SK-N-SH (cell line): Measurements from ENCODE around the gene ARHGAP26. TPM values are rescaled to one million over a fixed set of nuclear protein-coding genes. Genes with fewer than 3 reads are reported as not detected.

Experiments
- CTCF ChIA-PET: fragments of 300-600, 350-600 bp; formaldehyde crosslinking; extraction: SDS; loops from one replicate; lab custom pipeline; 2021; lab: Yijun Ruan, JAX
- POLR2A ChIA-PET: fragments of 350-600 bp; sonication (Branson Sonifier 250); formaldehyde crosslinking; extraction: SDS; loops from one replicate; lab custom pipeline; 2020; ENCODE audit warnings: antibody characterized with exemption, inconsistent platforms; lab: Yijun Ruan, JAX
- DNase-seq: peaks from one replicate; pipeline ENCODE4 v3.0.0; 2012
- H2AFZ ChIP-seq: fragments of 200-600 bp; sonication (generic); 2 replicates; pipeline ENCODE4 v1.8.1; 2016; ENCODE audit warnings: antibody characterized with exemption, mild to moderate bottlenecking, low read depth
- H3F3A ChIP-seq: fragments of 200-600 bp; sonication (generic); replicated peaks from 2 replicates; pipeline ENCODE3; 2016; ENCODE audit warnings: antibody characterized with exemption, mild to moderate bottlenecking; ENCODE audit not compliant: insufficient read depth
- H3K27ac ChIP-seq, 2 experiments: fragments of 200-500 bp in 1 of 2; fragments of 200-600 bp in 1 of 2; sonication (Bioruptor generic) in 1 of 2; sonication (generic), shearing (Covaris generic) in 1 of 2; 2 replicates each; pipeline versions ENCODE4 v1.5.1 to v1.6.1; 2014 to 2016; ENCODE audit warnings: low read depth in 2 of 2, inconsistent platforms in 1 of 2, low read length in 1 of 2, mild to moderate bottlenecking in 1 of 2, mixed read lengths in 1 of 2
- H3K27me3 ChIP-seq: fragments of 200-600 bp; sonication (generic), shearing (Covaris generic); 2 replicates; pipeline ENCODE4 v1.6.1; 2016; ENCODE audit warnings: mixed run types; ENCODE audit not compliant: insufficient read depth
- H3K36me3 ChIP-seq, 2 experiments: fragments of 200-500 bp in 1 of 2; fragments of 200-600 bp in 1 of 2; sonication (Bioruptor generic) in 1 of 2; sonication (generic) in 1 of 2; replicated peaks in 1 of 2; 2 replicates each; pipeline versions ENCODE3 to v1.5.1; 2014 to 2016; ENCODE audit warnings: low read length in 1 of 2, mild to moderate bottlenecking in 1 of 2; ENCODE audit not compliant: insufficient read depth in 2 of 2, control insufficient read depth in 1 of 2
- H3K4me1 ChIP-seq, 2 experiments: fragments of 200-500 bp in 1 of 2; fragments of 200-600 bp in 1 of 2; sonication (Bioruptor generic) in 1 of 2; sonication (generic), shearing (Covaris generic) in 1 of 2; 2 replicates each; pipeline versions ENCODE4 v1.5.1 to v1.6.1; 2014 to 2016; ENCODE audit warnings: low read depth in 1 of 2, low read length in 1 of 2, mixed run types in 1 of 2; ENCODE audit not compliant: insufficient read depth in 2 of 2, control insufficient read depth in 1 of 2
- H3K4me2 ChIP-seq: fragments of 200-600 bp; sonication (generic), shearing (Covaris generic); 2 replicates; pipeline ENCODE4 v1.6.1; 2017; ENCODE audit warnings: mixed run types
- H3K4me3 ChIP-seq, 2 experiments: fragments of 200-500 bp in 1 of 2; fragments of 200-600 bp in 1 of 2; sonication (Bioruptor generic) in 1 of 2; sonication (generic), shearing (Covaris generic) in 1 of 2; 2 replicates each; pipeline versions ENCODE4 v1.5.1 to v1.8.1; 2014 to 2016; ENCODE audit warnings: low read depth in 2 of 2, inconsistent platforms in 1 of 2, low read length in 1 of 2, mild to moderate bottlenecking in 1 of 2, mixed read lengths in 1 of 2, moderate library complexity in 1 of 2
- H3K79me2 ChIP-seq: fragments of 200-600 bp; sonication (generic); 2 replicates; pipeline ENCODE4 v1.8.1; 2017; ENCODE audit warnings: mild to moderate bottlenecking; ENCODE audit not compliant: insufficient read depth
- H3K9ac ChIP-seq: fragments of 200-600 bp; sonication (generic); 2 replicates; pipeline ENCODE4 v1.6.1; 2017; ENCODE audit warnings: mixed run types
- H3K9me2 ChIP-seq: fragments of 200-600 bp; sonication (generic); 2 replicates; pipeline ENCODE4 v1.6.1; 2017; ENCODE audit warnings: mixed run types
- H3K9me3 ChIP-seq: fragments of 200-600 bp; sonication (generic); 2 replicates; pipeline ENCODE4 v1.6.1; 2017; ENCODE audit warnings: mixed run types, mild to moderate bottlenecking, moderate library complexity
- H4K20me1 ChIP-seq: fragments of 200-600 bp; sonication (generic); 2 replicates; pipeline ENCODE4 v1.6.1; 2017; ENCODE audit warnings: mild to moderate bottlenecking, mixed run types; ENCODE audit not compliant: insufficient read depth
- CHD2 ChIP-seq: fragments of 150-350 bp; IDR thresholded peaks from 2 replicates; pipeline ENCODE4 v1.6.1; 2018; ENCODE audit warnings: low read length; ENCODE audit not compliant: partially characterized antibody
- CTCF ChIP-seq: fragments of 200-600 bp; sonication (generic); IDR thresholded peaks from 2 replicates; pipeline ENCODE4 v1.6.1; 2017; ENCODE audit warnings: antibody characterized with exemption, mild to moderate bottlenecking, moderate library complexity
- EP300 ChIP-seq, 2 experiments: IDR thresholded peaks; 2 replicates each; pipeline versions ENCODE4 v1.4.0 to v1.6.1; 2012; ENCODE audit warnings: borderline replicate concordance in 1 of 2, low read depth in 1 of 2, low read length in 1 of 2
- EZH2phosphoT487 ChIP-seq: fragments of 200-600 bp; sonication (generic); IDR thresholded peaks from 2 replicates; pipeline ENCODE4 v1.6.1; 2017; ENCODE audit warnings: low read depth, mixed run types, mild to moderate bottlenecking, antibody characterized with exemption, moderate library complexity, borderline replicate concordance
- GABPA ChIP-seq: IDR thresholded peaks from 2 replicates; pipeline ENCODE4 v1.4.0; 2012; ENCODE audit warnings: low read depth, mild to moderate bottlenecking
- IRF3 ChIP-seq: fragments of 150-350 bp; IDR thresholded peaks from 2 replicates; pipeline ENCODE4 v1.6.1; 2016; ENCODE audit warnings: mild to moderate bottlenecking, low read depth, low read length
- JUND ChIP-seq: IDR thresholded peaks from 2 replicates; pipeline ENCODE4 v1.4.0; 2012
- MEF2A ChIP-seq: IDR thresholded peaks from 2 replicates; pipeline ENCODE4 v1.4.0; 2012; ENCODE audit warnings: low read depth, borderline replicate concordance
- MXI1 ChIP-seq: IDR thresholded peaks from 2 replicates; pipeline ENCODE4 v1.6.1; 2012; ENCODE audit warnings: mild to moderate bottlenecking, low read depth, low read length, improper control_type of control experiment
- NFIC ChIP-seq: IDR thresholded peaks from 2 replicates; pipeline ENCODE4 v1.4.0; 2012; ENCODE audit warnings: borderline replicate concordance
- POLR2AphosphoS5 ChIP-seq: IDR thresholded peaks from 2 replicates; pipeline ENCODE4 v1.6.1; 2012; ENCODE audit warnings: low read depth, low read length
- RFX5 ChIP-seq: IDR thresholded peaks from 2 replicates; pipeline ENCODE4 v1.6.1; 2012; ENCODE audit warnings: mild to moderate bottlenecking, improper control_type of control experiment, low read length
- SMC3 ChIP-seq: IDR thresholded peaks from 2 replicates; pipeline ENCODE4 v1.6.1; 2012; ENCODE audit warnings: low read depth, low read length, improper control_type of control experiment
- TAF1 ChIP-seq: IDR thresholded peaks from 2 replicates; pipeline ENCODE4 v1.6.1; 2012; ENCODE audit warnings: low read depth, mild to moderate bottlenecking, low read length, moderate library complexity, borderline replicate concordance
- TEAD4 ChIP-seq: IDR thresholded peaks from 2 replicates; pipeline ENCODE4 v1.4.0; 2012; ENCODE audit warnings: mild to moderate bottlenecking, borderline replicate concordance; ENCODE audit not compliant: insufficient read depth
- USF2 ChIP-seq: fragments of 150-350 bp; IDR thresholded peaks from 2 replicates; pipeline ENCODE4 v1.6.1; 2017; ENCODE audit warnings: antibody characterized with exemption, low read length, low read depth, borderline replicate concordance
- ZBTB33 ChIP-seq: IDR thresholded peaks from 2 replicates; pipeline ENCODE4 v1.4.0; 2012; ENCODE audit warnings: low read depth, borderline replicate concordance
- WGBS: methylation state at CpG from one replicate; pipeline ENCODE4 v1.1.6; 2017; ENCODE audit warnings: low lambda C conversion rate; 5-methylcytosine and 5-hydroxymethylcytosine counted together
- polyA plus RNA-seq, 3 experiments: library from polyadenylated mRNA; depleted of rRNA; stranded (reverse); fragments of >200 nt; gene quantifications; 2 replicates each; pipeline ENCODE4 v1.2.3, GENCODE V29; 2012

The ARHGAP26 gene
- polyA plus RNA-seq, 1 of the 3 experiments (the other 2 are of a cell fraction), result 6.1 TPM

- Histone ChIP-seq H3K4me3 (no peak overlapping the region), H2AFZ (no peak overlapping the region), H3K36me3 (no peaks in the 10 kb centered on the region), H3K27me3 (no peaks in the 10 kb centered on the region), H3K9me3 (no peaks in the 10 kb centered on the region), H3K79me2 (no peaks in the 10 kb centered on the region), H3K9me2 (no peaks in the 10 kb centered on the region), H3K4me2 (no peak overlapping the region), H3K9ac (no peak overlapping the region), H3K27ac (peak overlapping the region in 1 of 2 experiments; percentile 98; a peak in 2 of 4 replicates), H3K4me1 (peaks cover 7 to 27% of the 10 kb centered on the region in 2 experiments), H3F3A (peaks cover 28% of the 10 kb centered on the region), H4K20me1 (peaks cover 3% of the 10 kb centered on the region; the same call in 1 of the 2 replicates)
- ChIA-PET CTCF (interaction anchor here (0.6 to 14.5 kb wide), 4 partner anchors 12 to 233 kb away, joined by 3 to 1285 read pairs (median 262); no protein-coding TSS in a partner anchor), POLR2A (no interaction called here)
- TF ChIP-seq NFIC (no peak), TEAD4 (no peak), RFX5 (no peak)
- 92% methylated on average over 9 of the region's 9 CpGs for WGBS
- no peak for DNase-seq
Measured at GRCh38 chr5:142724821-142725220, 45.4 kb upstream of the ARHGAP26 start.

DNA sequence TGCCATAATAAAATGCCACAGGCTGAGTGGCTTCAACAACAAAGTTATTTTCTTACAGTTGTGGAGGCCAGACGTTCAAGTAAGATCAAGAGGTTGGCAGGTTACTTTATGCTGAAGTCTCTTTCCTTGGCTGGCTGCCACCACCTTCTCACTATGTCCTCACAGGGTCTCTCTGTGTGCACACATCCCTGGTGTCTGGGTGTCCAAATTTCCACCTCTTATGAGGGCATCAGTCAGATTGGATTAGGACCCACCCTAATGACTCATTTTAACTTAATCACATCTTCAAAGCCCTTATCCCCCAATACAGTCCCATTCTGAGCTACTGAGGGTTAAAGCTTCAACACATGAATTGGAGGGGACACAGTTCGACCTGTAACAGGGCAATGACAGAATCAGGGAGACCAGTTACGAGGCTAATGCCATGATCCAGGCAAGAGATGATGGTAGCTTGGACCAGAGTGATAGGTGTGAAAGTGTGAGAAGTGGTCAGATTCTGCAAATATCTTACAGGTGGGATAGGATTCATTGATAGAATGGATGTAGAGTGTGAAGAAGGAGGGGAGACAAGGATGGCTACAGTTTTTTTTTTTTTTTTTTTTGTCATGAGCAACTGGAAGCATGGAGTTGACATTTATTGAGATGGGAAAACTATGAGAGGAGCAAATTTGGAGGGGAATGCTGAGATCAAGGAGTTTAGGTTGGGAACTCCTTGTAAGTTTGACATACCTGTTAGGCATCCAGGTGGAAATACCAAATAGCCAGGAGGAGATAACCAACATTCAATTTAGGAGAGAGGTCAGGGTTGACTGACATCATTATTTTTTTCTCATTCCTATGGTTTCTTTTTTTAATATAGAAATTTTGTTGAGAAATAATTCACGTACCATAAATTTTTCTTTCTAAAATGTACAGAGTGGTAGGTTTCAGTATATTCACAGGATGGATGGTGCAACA, 44.7 kb upstream of the ARHGAP26 start:
- POLR2A ChIA-PET, result no interaction called here
- no peak for TF ChIP-seq EZH2phosphoT487
- no peak for TF ChIP-seq CTCF
- TF ChIP-seq USF2, result no peak
- no peak for TF ChIP-seq MXI1
- no peak for TF ChIP-seq POLR2AphosphoS5
- no peak for TF ChIP-seq IRF3
- no peak for TF ChIP-seq SMC3
- TF ChIP-seq JUND, result no peak
- TF ChIP-seq GABPA, result no peak
- TF ChIP-seq MEF2A, result no peak
- no peak for TF ChIP-seq EP300 (IDR thresholded peaks at IDR 0.05; ENCODE audit: borderline replicate concordance in 1 of 2, low read depth in 1 of 2, low read length in 1 of 2)
- TF ChIP-seq CHD2, result no peak
- no peak for TF ChIP-seq ZBTB33
- TF ChIP-seq TAF1, result no peak
- TF ChIP-seq, all 33 proteins: peak for 0
- H2AFZ ChIP-seq, result no peak overlapping the region
- no peaks in the 10 kb centered on the region for H3K79me2 ChIP-seq
- H3K27me3 ChIP-seq, result no peaks in the 10 kb centered on the region
- peaks cover 28% of the 10 kb centered on the region for H3F3A ChIP-seq
- CTCF ChIA-PET, result interaction anchor here (0.6 to 14.5 kb wide), 4 partner anchors 12 to 232 kb away, joined by 3 to 1285 read pairs (median 262); no protein-coding TSS in a partner anchor
- no peak for DNase-seq
- H3K4me3 ChIP-seq, result no peak overlapping the region
- H3K9me2 ChIP-seq, result no peaks in the 10 kb centered on the region
- peak overlapping the region; percentile 43 to 98; a peak in 3 of 4 replicates for H3K27ac ChIP-seq
- no peak overlapping the region for H3K4me2 ChIP-seq
- WGBS, result 85% methylated on average over 4 of the region's 4 CpGs
- H3K9me3 ChIP-seq, result no peaks in the 10 kb centered on the region
- H3K4me1 ChIP-seq, result peaks cover 7 to 25% of the 10 kb centered on the region in 2 experiments
- no peaks in the 10 kb centered on the region for H3K36me3 ChIP-seq
- peaks cover 3% of the 10 kb centered on the region; the same call in 1 of the 2 replicates for H4K20me1 ChIP-seq
- peak overlapping the region; percentile 27; the same call in 1 of the 2 replicates for H3K9ac ChIP-seq
